GOT3 (cell line): Measurements from ENCODE around the gene FKTN.
"Not testable (repeated sequence)": the region's sequence is repeated elsewhere in the genome, so short reads cannot be mapped to it uniquely, and the experiment has no call there.

ENCODE experiments used
- DNase-seq: peaks from one replicate; lab custom pipeline; 2025; ENCODE audit warnings: mixed read lengths; lab: John Stamatoyannopoulos, UW

FKTN gene

DNA sequence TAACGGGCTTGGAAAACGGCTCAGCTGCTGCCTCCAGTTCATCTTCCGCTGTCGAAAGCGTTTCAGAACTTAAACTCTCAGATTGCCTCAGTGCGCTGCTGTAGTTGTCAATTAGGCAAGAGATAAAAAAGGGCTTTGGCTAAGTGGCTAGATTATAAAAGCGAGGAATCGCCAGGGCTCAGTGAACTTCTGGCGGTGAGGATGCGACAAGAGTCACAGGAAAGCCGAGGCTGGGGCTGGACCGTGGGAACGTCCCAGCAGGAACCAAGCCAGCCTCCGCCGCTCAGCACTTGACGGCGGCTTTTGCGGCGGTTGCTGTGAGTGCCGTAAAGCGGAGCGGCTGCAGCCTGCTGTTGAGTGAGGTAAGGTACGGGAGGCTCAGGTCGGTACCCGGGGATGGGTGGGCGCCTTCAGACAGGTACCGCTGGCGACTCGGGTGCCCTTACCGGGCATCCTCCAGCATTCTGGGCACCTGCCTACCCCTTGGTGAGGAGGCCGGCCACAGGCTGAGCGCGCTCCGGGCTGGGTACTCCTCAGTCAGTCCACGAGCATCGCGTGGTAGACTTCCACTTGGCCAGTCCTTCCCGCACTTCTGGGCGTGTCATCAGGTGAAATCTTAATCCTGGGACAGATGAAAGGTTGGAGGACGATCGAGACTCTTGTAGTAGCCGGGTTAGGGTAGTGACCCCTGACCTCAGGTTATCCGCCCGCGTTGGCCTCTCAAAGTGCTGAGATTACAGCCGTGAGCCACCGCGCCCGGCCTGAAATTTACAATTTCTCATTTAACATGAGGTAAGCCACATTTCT lies at the start of gene FKTN:
FKTN (plus strand) TSS at position 328 of the 807 bp plus-strand sequence. CDS start 16,902 bp downstream, outside the sequence.
- DNase-seq: peak; percentile 41

DNA sequence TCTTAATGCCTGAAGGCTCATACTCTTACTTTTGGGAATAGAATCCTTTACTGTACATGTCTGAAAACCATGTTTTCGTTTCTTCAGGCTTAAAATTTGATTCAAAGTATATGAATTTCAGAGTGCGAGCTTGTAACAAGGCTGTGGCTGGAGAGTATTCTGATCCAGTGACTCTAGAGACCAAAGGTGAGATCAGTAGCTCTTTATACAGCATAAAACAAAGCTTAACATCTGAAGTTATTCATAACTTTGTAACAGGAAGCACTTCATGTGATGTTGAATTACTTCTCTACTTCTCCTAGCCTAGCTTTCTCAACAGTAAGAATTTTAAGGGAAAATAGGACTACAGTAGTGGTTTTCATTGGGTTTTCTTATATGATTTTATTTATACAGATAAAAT lies 49.4 kb upstream of the FKTN start:
- no peak for DNase-seq

GRCh38 chr9:105510024-105510423 lies 47.9 kb upstream of the FKTN start:
- DNase-seq: no peak

DNA sequence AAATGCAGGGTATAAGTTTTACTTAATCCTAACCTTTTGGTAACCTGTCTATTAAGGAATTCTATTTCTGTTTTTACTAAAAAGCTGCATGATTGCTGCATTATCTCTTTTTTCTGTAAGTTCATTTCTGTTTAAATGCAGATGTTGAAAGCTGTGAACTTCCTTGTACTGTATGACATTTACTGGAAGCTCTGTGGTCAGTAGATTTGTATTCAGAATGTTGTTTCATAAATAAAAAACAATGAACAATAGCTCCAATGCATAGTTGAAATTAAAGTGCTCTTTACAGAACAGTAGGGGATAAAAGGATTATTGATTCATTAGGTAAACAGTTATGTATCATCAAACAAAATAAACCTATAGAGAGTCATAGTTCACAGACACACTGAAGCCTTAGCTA lies 46.5 kb upstream of the FKTN start:
- no peak for DNase-seq

- no peak for DNase-seq
Observed at GRCh38 chr9:105515811-105516413, 42.0 kb upstream of the FKTN start.

GRCh38 chr9:105519710-105520369 lies 38.1 kb upstream of the FKTN start:
- DNase-seq: not testable (repeated sequence)

- DNase-seq: not testable (repeated sequence)
Observed at GRCh38 chr9:105520992-105521391, 36.9 kb upstream of the FKTN start.

GRCh38 chr9:105522618-105523385 lies 35.1 kb upstream of the FKTN start:
- DNase-seq: not testable (repeated sequence)

DNA sequence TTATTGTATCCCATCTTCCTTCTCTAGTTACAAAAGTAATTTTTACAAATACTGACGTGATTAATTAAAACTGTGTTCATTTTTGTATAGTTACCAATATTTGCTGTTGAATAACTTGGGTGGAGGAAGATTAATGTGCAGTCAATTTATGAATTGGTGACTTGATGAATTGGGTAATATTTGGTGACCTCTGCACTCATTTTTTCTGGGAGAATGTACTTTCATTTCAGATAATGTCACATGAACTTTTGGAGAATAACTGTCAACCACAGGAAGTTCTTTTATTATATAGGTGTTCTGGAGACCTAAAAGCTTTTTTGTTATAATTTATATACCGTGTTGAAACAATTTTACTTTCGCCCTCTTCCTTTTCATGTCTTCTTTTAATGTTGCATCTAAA lies 26.4 kb upstream of the FKTN start:
- no peak for DNase-seq

DNA sequence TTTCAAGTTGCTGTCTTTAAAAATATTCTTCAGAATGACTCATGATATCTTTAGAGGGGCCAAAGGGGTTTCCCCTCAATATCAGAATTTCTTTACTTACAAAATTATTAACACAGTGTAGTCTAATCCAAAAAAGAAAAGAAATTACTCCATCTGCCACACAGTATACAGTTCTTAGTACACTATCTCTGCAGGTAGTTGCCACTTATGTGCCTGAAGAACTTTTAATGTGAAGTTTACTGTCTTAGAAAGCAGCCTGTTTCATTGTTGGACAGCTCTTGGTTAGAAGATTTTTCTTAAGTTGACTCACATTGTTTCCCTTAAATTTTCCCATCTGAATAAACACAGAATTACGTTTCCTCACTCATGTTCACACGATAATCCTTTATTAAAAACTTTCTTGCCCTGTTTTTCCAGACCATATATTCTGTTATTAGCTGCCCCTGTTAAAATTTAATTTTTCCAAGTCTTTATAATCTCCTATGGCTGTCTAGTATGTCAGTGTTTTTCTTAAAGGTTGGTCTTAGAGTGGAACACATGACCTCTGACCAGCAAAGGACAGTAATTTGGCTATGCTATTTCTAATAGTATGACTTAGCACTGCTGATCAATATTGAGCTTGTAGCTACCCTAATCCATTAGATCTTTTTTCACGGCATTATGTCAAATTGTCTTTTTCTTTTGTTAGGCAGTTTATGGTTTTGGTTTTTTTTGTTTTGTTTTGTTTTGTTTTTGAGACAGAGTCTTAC lies 21.8 kb upstream of the FKTN start:
- no peak for DNase-seq

- DNase-seq: no peak
Observed at GRCh38 chr9:105539452-105539851, 18.5 kb upstream of the FKTN start.

DNA sequence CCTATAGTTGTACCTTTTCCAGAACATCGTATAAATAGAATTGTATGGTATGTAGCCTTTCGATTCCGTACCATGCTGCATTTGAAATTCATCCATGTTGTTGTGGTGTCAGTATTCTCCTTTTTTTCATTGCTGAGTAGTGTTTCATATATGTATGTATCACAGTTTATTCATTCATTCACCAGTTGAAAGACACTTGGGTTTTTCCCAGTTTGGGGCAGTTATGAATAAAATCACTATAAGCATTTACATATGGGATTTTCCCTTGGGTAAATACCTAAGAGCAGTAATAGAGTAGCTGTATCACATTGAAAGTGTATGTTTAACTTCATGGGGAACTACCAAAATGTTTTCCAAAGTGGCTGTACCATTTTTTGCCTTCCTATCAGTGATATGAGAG lies 16.1 kb upstream of the FKTN start:
- no peak for DNase-seq

GRCh38 chr9:105554042-105554441 lies 3.9 kb upstream of the FKTN start:
- DNase-seq: no peak

GRCh38 chr9:105572455-105572854 lies 14.5 kb downstream of the FKTN start:
- DNase-seq: no peak

DNA sequence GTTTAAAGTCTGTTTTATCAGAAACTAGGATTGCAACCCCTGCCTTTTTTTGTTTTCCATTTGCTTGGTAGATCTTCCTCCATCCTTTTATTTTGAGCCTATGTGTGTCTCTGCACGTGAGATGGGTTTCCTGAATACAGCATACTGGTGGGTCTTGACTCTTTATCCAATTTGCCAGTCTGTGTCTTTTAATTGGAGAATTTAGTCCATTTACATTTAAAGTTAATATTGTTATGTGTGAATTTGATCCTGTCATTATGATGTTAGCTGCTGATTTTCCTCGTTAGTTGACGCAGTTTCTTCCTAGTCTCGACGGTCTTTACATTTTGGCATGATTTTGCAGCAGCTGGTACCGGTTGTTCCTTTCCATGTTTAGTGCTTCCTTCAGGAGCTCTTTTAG lies 22.0 kb downstream of the FKTN start:
- not testable (repeated sequence) for DNase-seq

DNA sequence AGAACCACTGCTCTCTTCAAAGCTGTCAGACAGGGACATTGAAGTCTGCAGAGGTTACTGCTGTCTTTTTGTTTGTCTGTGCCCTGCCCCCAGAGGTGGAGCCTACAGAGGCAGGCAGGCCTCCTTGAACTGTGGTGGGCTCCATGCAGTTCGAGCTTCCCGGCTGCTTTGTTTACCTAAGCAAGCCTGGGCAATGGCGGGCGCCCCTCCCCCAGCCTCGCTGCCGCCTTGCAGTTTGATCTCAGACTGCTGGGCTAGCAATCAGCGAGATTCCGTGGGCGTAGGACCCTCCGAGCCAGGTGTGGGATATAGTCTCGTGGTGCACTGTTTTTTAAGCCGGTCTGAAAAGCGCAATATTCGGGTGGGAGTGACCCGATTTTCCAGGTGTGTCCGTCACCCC lies 23.6 kb downstream of the FKTN start:
- DNase-seq: not testable (repeated sequence)

- DNase-seq: no peak
Observed at GRCh38 chr9:105593145-105593544, 35.2 kb downstream of the FKTN start.

- DNase-seq: no peak
Observed at GRCh38 chr9:105608721-105609598, 51.0 kb downstream of the FKTN start.

GRCh38 chr9:105621001-105621400 lies 63.1 kb downstream of the FKTN start:
- DNase-seq: no peak

- no peak for DNase-seq
Observed at GRCh38 chr9:105625088-105625487, 67.2 kb downstream of the FKTN start.

- no peak for DNase-seq
Observed at GRCh38 chr9:105632807-105633206, 74.9 kb downstream of the FKTN start.
